Sigmoid colon (tissue), 4 donors: Measurements from ENCODE around the gene KRT72.

Experiments
- CTCF ChIP-seq, 4 experiments: fragments of 450-650 bp in 3 of 4; fragments of 200-600 bp in 1 of 4; IDR thresholded peaks; one replicate each; pipeline ENCODE4 v1.5.1; 2016 to 2019; ENCODE audit warnings: antibody characterized with exemption in 4 of 4, mild to moderate bottlenecking in 3 of 4, moderate library complexity in 2 of 4
- POLR2A ChIP-seq, 2 donors: fragments of 450-650 bp; IDR thresholded peaks; one replicate each; pipeline ENCODE4 v1.6.1; 2016; ENCODE audit warnings: antibody characterized with exemption in 2 of 2, mild to moderate bottlenecking in 2 of 2, moderate library complexity in 2 of 2
- POLR2AphosphoS5 ChIP-seq, 4 donors: sonication (generic); formaldehyde crosslinking; IDR thresholded peaks; one replicate each; pipeline ENCODE4 v1.6.1; 2017; ENCODE audit warnings: antibody characterized with exemption in 4 of 4

DNA sequence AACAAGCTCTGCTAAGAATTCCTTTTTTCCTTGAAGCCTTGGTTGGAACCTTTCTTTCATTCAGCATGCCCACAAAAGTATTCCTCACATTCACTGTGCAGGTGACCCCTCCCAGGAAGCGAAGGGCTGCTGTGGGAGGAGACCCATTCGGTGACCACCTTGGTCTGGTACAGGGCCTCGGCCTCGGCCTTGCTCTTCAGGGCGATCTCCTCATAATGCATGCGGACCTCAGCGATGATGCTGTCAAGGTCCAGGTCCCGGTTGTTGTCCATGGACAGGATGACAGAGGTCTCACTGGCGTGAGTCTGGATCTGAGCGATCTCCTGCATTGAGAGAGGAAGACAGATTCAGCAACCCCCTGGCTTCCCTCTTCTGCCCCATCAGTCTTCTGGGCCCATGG is 30.8 kb downstream of the KRT72 start:
- TF ChIP-seq POLR2A (IDR thresholded peaks at IDR 0.05) = no peak
- no peak for TF ChIP-seq CTCF (IDR thresholded peaks at IDR 0.05)
- no peak for TF ChIP-seq POLR2AphosphoS5 (IDR thresholded peaks at IDR 0.05)
